PFSK-1 (cell line): ENCODE measurements around the gene AP2A2.

Experiments used
- POLR2AphosphoS5 ChIP-seq: IDR thresholded peaks from 2 replicates; pipeline ENCODE4 v1.6.1; 2012; ENCODE audit warnings: low read depth, mild to moderate bottlenecking, control low read depth, low read length, moderate library complexity
- REST ChIP-seq, 2 experiments: IDR thresholded peaks; 2 replicates each; pipeline versions ENCODE4 v1.6.1 to v1.8.0; 2011 to 2012; ENCODE audit warnings: low read depth in 2 of 2, low read length in 2 of 2, control low read depth in 1 of 2, inconsistent platforms in 1 of 2, mild to moderate bottlenecking in 1 of 2, moderate library complexity in 1 of 2; ENCODE audit not compliant: insufficient read depth in 1 of 2
- SIN3A ChIP-seq: IDR thresholded peaks from 2 replicates; pipeline ENCODE4 v1.6.1; 2012; ENCODE audit warnings: mild to moderate bottlenecking, low read length, moderate library complexity, borderline replicate concordance; ENCODE audit not compliant: insufficient read depth

DNA sequence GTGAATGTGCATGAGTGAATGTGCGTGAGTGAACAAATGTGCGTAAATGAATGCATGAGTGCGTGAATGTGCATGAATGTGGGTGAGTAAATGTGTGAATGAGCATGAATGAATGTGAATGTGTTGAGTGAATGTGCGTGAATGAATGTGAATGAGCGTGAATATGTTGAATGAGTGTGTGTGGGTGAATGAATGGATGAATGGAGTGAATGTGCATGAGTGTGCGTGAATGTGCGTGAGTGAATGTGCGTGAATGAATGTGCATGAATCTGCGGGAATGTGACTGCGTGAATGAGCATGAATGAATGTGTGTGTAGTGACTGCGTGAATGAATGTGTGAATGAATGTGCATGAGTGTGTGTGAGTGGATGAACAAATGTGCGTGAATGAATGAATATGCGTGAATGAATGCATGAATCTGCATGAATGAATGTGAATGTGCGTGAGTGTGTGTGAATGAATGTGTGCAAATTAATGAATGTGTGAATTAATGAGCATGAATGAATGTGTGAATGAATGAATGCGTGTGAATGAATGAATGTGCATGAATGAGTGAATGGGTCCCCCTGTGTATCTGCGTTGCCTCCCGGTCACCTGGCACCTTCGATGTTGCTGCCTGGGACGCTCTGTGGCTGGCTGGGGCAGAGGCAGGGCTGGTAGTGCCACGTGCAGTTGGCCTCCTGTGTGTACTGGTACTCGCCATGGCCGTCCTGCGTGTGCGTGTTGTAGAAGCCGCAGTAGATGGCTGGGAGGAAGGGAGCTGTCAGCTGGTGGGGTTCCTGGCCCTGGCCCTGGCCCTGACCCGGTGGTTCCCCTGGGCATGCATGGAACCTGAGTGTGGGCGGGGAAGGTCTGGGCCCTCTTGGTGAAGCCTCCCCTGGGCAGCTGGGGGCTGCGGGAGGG is 97.5 kb downstream of the AP2A2 start:
- TF ChIP-seq REST (IDR thresholded peaks at IDR 0.05; ENCODE audit: insufficient read depth in 1 of 2, low read depth in 2 of 2, low read length in 2 of 2) (no peak), POLR2AphosphoS5 (no peak), SIN3A (no peak)
